Myocyte (in vitro differentiated cells): ENCODE data around the gene HUNK. TPM values are rescaled to one million over a fixed set of nuclear protein-coding genes. Genes with fewer than 3 reads are reported as not detected.
"Not testable (repeated sequence)": the region's sequence is repeated elsewhere in the genome, so short reads cannot be mapped to it uniquely, and the experiment has no call there.

Experiments used
- DNase-seq: peaks from one replicate; pipeline ENCODE4 v3.0.0-alpha.2; 2012; ENCODE audit warnings: low read depth
- total RNA-seq: library from RNA; depleted of rRNA; stranded (reverse); fragments of >200 nt; gene quantifications from 2 replicates; pipeline ENCODE4 v1.2.3, GENCODE V29; 2014

The HUNK gene
- total RNA-seq, 1 donor from 2014 or later: not detected

- DNase-seq: no peak
These were observed 45.5 kb downstream of the HUNK start for GRCh38 chr21:31918250-31918775.

- DNase-seq: no peak
These were observed 47.5 kb downstream of the HUNK start for GRCh38 chr21:31920275-31920674.

- no peak for DNase-seq
These were observed 48.3 kb downstream of the HUNK start for GRCh38 chr21:31921079-31921478.

- peak; percentile 0 for DNase-seq
These were observed 50.1 kb downstream of the HUNK start for GRCh38 chr21:31922881-31923280.

- no peak for DNase-seq
These were observed 50.9 kb downstream of the HUNK start for GRCh38 chr21:31923756-31924155.

GRCh38 chr21:31924548-31924947 lies 51.7 kb downstream of the HUNK start:
- DNase-seq: no peak

GRCh38 chr21:31926498-31926897 lies 53.7 kb downstream of the HUNK start:
- DNase-seq: no peak

- no peak for DNase-seq
These were observed 55.0 kb downstream of the HUNK start for GRCh38 chr21:31927689-31928353.

GRCh38 chr21:31928656-31929055 lies 55.8 kb downstream of the HUNK start:
- DNase-seq: no peak

GRCh38 chr21:31929548-31929947 lies 56.7 kb downstream of the HUNK start:
- DNase-seq: no peak

GRCh38 chr21:31930001-31930400 lies 57.2 kb downstream of the HUNK start:
- DNase-seq: no peak

GRCh38 chr21:31931644-31932469 lies 59.0 kb downstream of the HUNK start:
- no peak for DNase-seq

GRCh38 chr21:31932470-31932764 lies 59.6 kb downstream of the HUNK start:
- no peak for DNase-seq

- no peak for DNase-seq
These were observed 64.5 kb downstream of the HUNK start for GRCh38 chr21:31937303-31937702.

GRCh38 chr21:31938330-31939301 lies 65.8 kb downstream of the HUNK start:
- no peak for DNase-seq

GRCh38 chr21:31941694-31942093 lies 68.9 kb downstream of the HUNK start:
- DNase-seq: no peak

GRCh38 chr21:31943561-31943960 lies 70.7 kb downstream of the HUNK start:
- no peak for DNase-seq

GRCh38 chr21:31945141-31945540 lies 72.3 kb downstream of the HUNK start:
- no peak for DNase-seq

GRCh38 chr21:31945546-31945945 lies 72.7 kb downstream of the HUNK start:
- DNase-seq: no peak

GRCh38 chr21:31946231-31946630 lies 73.4 kb downstream of the HUNK start:
- DNase-seq: no peak

GRCh38 chr21:31946876-31947550 lies 74.2 kb downstream of the HUNK start:
- DNase-seq: not testable (repeated sequence)
